WTC11 (cell line): ENCODE data around the gene AREL1. TPM values are rescaled to one million over a fixed set of nuclear protein-coding genes. Genes with fewer than 3 reads are reported as not detected.

Experiments
- ATAC-seq: fragments of 200-7000 bp; cut with Tn5 transposase; 2 replicates; pipeline ENCODE4 v1.10.0; 2021; ENCODE audit warnings: mild to moderate bottlenecking, moderate library complexity
- CTCF ChIA-PET: fragments of 300-600 bp; sonication (Branson Sonifier 250); formaldehyde crosslinking; loops from one replicate; lab custom pipeline; 2021; ENCODE audit warnings: antibody characterized with exemption; lab: Charles Lee
- POLR2A ChIA-PET: fragments of 350-600 bp; sonication (Branson Sonifier 250); formaldehyde crosslinking; loops from one replicate; lab custom pipeline; 2021; ENCODE audit warnings: antibody characterized with exemption; lab: Charles Lee
- DNase-seq: peaks from one replicate; pipeline ENCODE4 v3.0.0; 2021; ENCODE audit warnings: low spot score
- H3K27ac Mint-ChIP-seq: 2 replicates; pipeline ENCODE4 v1.8.0; 2021; ENCODE audit warnings: mixed read lengths
- H3K27me3 Mint-ChIP-seq: 2 replicates; pipeline ENCODE4 v1.8.0; 2021; ENCODE audit warnings: low read depth, mild to moderate bottlenecking, moderate library complexity, mixed read lengths
- H3K36me3 Mint-ChIP-seq: 2 replicates; pipeline ENCODE4 v1.8.0; 2021; ENCODE audit warnings: mixed read lengths
- H3K4me1 Mint-ChIP-seq: 2 replicates; pipeline ENCODE4 v1.8.0; 2022; ENCODE audit warnings: mixed read lengths
- H3K4me3 Mint-ChIP-seq: 2 replicates; pipeline ENCODE4 v1.8.0; 2021; ENCODE audit warnings: mild to moderate bottlenecking, moderate library complexity, mixed read lengths
- H3K9me3 Mint-ChIP-seq: 2 replicates; pipeline ENCODE4 v1.8.0; 2021; ENCODE audit warnings: mixed read lengths
- EMX1 ChIP-seq: fragments of 250-450 bp; sonication (Bioruptor Pico); IDR thresholded peaks from 2 replicates; pipeline ENCODE4 v1.8.0; 2021; ENCODE audit warnings: mild to moderate bottlenecking
- FOXK1 ChIP-seq: sonication (generic); formaldehyde crosslinking; IDR thresholded peaks from 2 replicates; pipeline ENCODE4 v1.8.0; 2022; ENCODE audit warnings: mild to moderate bottlenecking, moderate library complexity, missing genetic modification reagents
- GABPB1 ChIP-seq: sonication (generic); formaldehyde crosslinking; IDR thresholded peaks from 2 replicates; pipeline ENCODE4 v1.8.1; 2023; ENCODE audit warnings: mild to moderate bottlenecking, missing genetic modification reagents
- GTF2I ChIP-seq: fragments of 250-450 bp; sonication (Bioruptor Pico); conservative IDR thresholded peaks from 2 replicates; pipeline ENCODE4 v1.4.0; 2021; ENCODE audit warnings: mild to moderate bottlenecking
- HMGA2 ChIP-seq: fragments of 250-450 bp; sonication (Bioruptor Pico); IDR thresholded peaks from 2 replicates; pipeline ENCODE4 v1.4.0; 2021; ENCODE audit warnings: mild to moderate bottlenecking, moderate library complexity
- NFATC4 ChIP-seq: fragments of 250-450 bp; sonication (Bioruptor Pico); IDR thresholded peaks from 2 replicates; pipeline ENCODE4 v1.9.0; 2021; ENCODE audit warnings: mild to moderate bottlenecking
- NFYB ChIP-seq: sonication (generic); formaldehyde crosslinking; conservative IDR thresholded peaks from 2 replicates; pipeline ENCODE4 v1.8.0; 2022; ENCODE audit warnings: low read depth, missing genetic modification reagents
- NR2C2 ChIP-seq: sonication (generic); formaldehyde crosslinking; IDR thresholded peaks from 2 replicates; pipeline ENCODE4 v1.8.0; 2022; ENCODE audit warnings: mild to moderate bottlenecking, missing genetic modification reagents
- SMAD4 ChIP-seq: sonication (generic); formaldehyde crosslinking; IDR thresholded peaks from 2 replicates; pipeline ENCODE4 v1.8.0; 2022; ENCODE audit warnings: mild to moderate bottlenecking, missing genetic modification reagents
- SP1 ChIP-seq: sonication (generic); formaldehyde crosslinking; conservative IDR thresholded peaks from 2 replicates; pipeline ENCODE4 v1.8.1; 2022; ENCODE audit warnings: missing genetic modification reagents
- ZNF263 ChIP-seq: sonication (generic); formaldehyde crosslinking; IDR thresholded peaks from 2 replicates; pipeline ENCODE4 v1.8.1; 2022; ENCODE audit warnings: low read depth, mild to moderate bottlenecking, moderate library complexity, missing genetic modification reagents
- ZNF396 ChIP-seq: fragments of 250-450 bp; sonication (Bioruptor Pico); IDR thresholded peaks from 2 replicates; pipeline ENCODE4 v1.8.0; 2021; ENCODE audit warnings: mild to moderate bottlenecking, moderate library complexity, borderline replicate concordance
- ZNF423 ChIP-seq: fragments of 250-450 bp; sonication (Bioruptor Pico); IDR thresholded peaks from 2 replicates; pipeline ENCODE4 v2.1.2; 2022; ENCODE audit warnings: mild to moderate bottlenecking, moderate library complexity
- ZNF671 ChIP-seq: fragments of 250-450 bp; sonication (Bioruptor Pico); IDR thresholded peaks from 2 replicates; pipeline ENCODE4 v1.8.0; 2021; ENCODE audit warnings: mild to moderate bottlenecking
- total RNA-seq: library from RNA; stranded (reverse); gene quantifications from 3 replicates; pipeline ENCODE4 v1.2.3, GENCODE V29; 2021
- TF ChIP-seq, protein P1 (sequence below): sonication (generic); formaldehyde crosslinking; IDR thresholded peaks from 2 replicates; pipeline ENCODE4 v1.8.0; 2022; ENCODE audit warnings: missing genetic modification reagents
- TF ChIP-seq, protein P2 (sequence below): sonication (generic); formaldehyde crosslinking; conservative IDR thresholded peaks from 2 replicates; pipeline ENCODE4 v1.8.1; 2023; ENCODE audit warnings: mild to moderate bottlenecking, low read depth, missing genetic modification reagents, moderate library complexity
- TF ChIP-seq, protein P3 (sequence below): sonication (generic); formaldehyde crosslinking; IDR thresholded peaks from 2 replicates; pipeline ENCODE4 v1.8.1; 2022; ENCODE audit warnings: mild to moderate bottlenecking, moderate library complexity, missing genetic modification reagents
- TF ChIP-seq, protein P4 (sequence below): sonication (generic); formaldehyde crosslinking; IDR thresholded peaks from 2 replicates; pipeline ENCODE4 v1.8.0; 2022; ENCODE audit warnings: mild to moderate bottlenecking, missing genetic modification reagents
- TF ChIP-seq, protein P5 (sequence below): sonication (generic); formaldehyde crosslinking; IDR thresholded peaks from 2 replicates; pipeline ENCODE4 v1.8.1; 2023; ENCODE audit warnings: mild to moderate bottlenecking, missing genetic modification reagents, borderline replicate concordance
- TF ChIP-seq, protein P6 (sequence below): sonication (generic); formaldehyde crosslinking; IDR thresholded peaks from 2 replicates; pipeline ENCODE4 v1.8.0; 2023; ENCODE audit warnings: mild to moderate bottlenecking, missing genetic modification reagents

Gene AREL1
- total RNA-seq, 1 experiment from 2014 or later: 37.0 TPM

DNA sequence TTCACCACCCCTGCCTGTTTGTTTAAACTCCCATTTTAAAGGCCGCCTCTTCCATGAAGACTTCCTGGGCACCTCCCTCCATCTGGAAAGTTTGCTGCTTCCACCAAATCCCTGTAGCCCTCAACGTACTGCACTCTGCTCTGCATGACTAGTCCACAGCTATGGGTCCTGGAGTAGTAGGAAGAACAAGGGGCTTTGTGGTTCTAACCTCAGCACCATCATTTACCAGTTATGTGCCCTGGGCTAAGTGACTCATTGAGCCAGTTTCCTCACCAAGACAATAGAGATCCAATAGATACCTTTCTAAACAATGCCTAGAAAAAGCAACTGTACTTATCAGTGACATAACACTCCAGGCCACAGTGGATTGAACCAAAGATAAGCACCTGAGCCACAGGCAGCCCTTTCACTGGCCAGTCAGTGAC, 92.4 kb downstream of the AREL1 start:
- peaks cover 35% of the 10 kb centered on the region for H3K4me1 Mint-ChIP-seq
- H3K27me3 Mint-ChIP-seq: peaks cover 7% of the 10 kb centered on the region; the same call in 1 of the 2 replicates
- POLR2A ChIA-PET: no interaction called here
- ATAC-seq: no peak
- TF ChIP-seq NFATC4 (CRISPR knock-in tag): no peak
- TF ChIP-seq, protein P1, sequence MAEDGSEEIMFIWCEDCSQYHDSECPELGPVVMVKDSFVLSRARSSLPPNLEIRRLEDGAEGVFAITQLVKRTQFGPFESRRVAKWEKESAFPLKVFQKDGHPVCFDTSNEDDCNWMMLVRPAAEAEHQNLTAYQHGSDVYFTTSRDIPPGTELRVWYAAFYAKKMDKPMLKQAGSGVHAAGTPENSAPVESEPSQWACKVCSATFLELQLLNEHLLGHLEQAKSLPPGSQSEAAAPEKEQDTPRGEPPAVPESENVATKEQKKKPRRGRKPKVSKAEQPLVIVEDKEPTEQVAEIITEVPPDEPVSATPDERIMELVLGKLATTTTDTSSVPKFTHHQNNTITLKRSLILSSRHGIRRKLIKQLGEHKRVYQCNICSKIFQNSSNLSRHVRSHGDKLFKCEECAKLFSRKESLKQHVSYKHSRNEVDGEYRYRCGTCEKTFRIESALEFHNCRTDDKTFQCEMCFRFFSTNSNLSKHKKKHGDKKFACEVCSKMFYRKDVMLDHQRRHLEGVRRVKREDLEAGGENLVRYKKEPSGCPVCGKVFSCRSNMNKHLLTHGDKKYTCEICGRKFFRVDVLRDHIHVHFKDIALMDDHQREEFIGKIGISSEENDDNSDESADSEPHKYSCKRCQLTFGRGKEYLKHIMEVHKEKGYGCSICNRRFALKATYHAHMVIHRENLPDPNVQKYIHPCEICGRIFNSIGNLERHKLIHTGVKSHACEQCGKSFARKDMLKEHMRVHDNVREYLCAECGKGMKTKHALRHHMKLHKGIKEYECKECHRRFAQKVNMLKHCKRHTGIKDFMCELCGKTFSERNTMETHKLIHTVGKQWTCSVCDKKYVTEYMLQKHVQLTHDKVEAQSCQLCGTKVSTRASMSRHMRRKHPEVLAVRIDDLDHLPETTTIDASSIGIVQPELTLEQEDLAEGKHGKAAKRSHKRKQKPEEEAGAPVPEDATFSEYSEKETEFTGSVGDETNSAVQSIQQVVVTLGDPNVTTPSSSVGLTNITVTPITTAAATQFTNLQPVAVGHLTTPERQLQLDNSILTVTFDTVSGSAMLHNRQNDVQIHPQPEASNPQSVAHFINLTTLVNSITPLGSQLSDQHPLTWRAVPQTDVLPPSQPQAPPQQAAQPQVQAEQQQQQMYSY (CRISPR knock-in tag): no peak
- TF ChIP-seq, protein P2, sequence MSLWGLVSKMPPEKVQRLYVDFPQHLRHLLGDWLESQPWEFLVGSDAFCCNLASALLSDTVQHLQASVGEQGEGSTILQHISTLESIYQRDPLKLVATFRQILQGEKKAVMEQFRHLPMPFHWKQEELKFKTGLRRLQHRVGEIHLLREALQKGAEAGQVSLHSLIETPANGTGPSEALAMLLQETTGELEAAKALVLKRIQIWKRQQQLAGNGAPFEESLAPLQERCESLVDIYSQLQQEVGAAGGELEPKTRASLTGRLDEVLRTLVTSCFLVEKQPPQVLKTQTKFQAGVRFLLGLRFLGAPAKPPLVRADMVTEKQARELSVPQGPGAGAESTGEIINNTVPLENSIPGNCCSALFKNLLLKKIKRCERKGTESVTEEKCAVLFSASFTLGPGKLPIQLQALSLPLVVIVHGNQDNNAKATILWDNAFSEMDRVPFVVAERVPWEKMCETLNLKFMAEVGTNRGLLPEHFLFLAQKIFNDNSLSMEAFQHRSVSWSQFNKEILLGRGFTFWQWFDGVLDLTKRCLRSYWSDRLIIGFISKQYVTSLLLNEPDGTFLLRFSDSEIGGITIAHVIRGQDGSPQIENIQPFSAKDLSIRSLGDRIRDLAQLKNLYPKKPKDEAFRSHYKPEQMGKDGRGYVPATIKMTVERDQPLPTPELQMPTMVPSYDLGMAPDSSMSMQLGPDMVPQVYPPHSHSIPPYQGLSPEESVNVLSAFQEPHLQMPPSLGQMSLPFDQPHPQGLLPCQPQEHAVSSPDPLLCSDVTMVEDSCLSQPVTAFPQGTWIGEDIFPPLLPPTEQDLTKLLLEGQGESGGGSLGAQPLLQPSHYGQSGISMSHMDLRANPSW (CRISPR knock-in tag): no peak
- TF ChIP-seq SMAD4 (CRISPR knock-in tag): no peak
- no peak for TF ChIP-seq GTF2I
- no peak for TF ChIP-seq NFYB (CRISPR knock-in tag)
- TF ChIP-seq ZNF423 (CRISPR knock-in tag): no peak
- TF ChIP-seq EMX1: no peak
- TF ChIP-seq SP1: no peak
- no peak for TF ChIP-seq ZNF396 (CRISPR knock-in tag)
- no peak for TF ChIP-seq ZNF263 (CRISPR knock-in tag)
- TF ChIP-seq, protein P3, sequence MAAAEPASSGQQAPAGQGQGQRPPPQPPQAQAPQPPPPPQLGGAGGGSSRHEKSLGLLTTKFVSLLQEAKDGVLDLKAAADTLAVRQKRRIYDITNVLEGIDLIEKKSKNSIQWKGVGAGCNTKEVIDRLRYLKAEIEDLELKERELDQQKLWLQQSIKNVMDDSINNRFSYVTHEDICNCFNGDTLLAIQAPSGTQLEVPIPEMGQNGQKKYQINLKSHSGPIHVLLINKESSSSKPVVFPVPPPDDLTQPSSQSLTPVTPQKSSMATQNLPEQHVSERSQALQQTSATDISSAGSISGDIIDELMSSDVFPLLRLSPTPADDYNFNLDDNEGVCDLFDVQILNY: no peak
- TF ChIP-seq HMGA2 (CRISPR knock-in tag): no peak
- 0 out of 2 replicates have a peak overlapping the region, but pooled peaks have one; percentile 12 for H3K27ac Mint-ChIP-seq
- no peaks in the 10 kb centered on the region for H3K36me3 Mint-ChIP-seq
- no peak for DNase-seq
- CTCF ChIA-PET: interaction anchor here (1.2 to 4.7 kb wide), 3 partner anchors 8 to 143 kb away, joined by 3 to 29 read pairs (median 29); partner anchors contain the start of genes LTBP2 and YLPM1
- no peaks in the 10 kb centered on the region for H3K9me3 Mint-ChIP-seq
- no peak overlapping the region for H3K4me3 Mint-ChIP-seq

DNA sequence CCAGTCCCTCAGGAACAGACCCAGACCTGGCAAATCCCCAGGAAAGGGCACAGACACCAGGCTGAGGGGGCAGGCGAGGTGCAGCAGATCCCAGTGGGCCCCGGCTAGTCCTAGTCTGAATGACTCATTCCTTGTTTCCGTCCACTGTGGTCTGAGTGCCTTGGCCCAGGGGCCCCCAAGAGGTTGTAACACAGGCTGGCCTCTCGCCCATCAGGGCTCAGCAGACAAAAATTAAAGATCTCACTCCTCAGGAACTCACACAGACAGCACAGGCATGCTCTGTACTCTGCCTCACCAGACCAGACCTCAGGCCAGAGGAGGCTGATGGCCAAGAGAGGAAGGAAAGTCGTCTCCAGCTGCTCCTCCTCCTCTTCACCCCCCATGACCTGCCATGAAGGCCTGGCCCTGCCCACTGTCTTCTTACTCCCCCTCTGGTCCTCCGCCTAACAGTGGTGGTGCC, 93.2 kb downstream of the AREL1 start:
- H3K4me3 Mint-ChIP-seq: no peak overlapping the region
- no peak for ATAC-seq
- ChIA-PET POLR2A (no interaction called here), CTCF (interaction anchor here (1.2 to 3.7 kb wide), 5 partner anchors 11 to 144 kb away, joined by 3 to 33 read pairs (median 9); partner anchors contain the start of gene YLPM1)
- H3K4me1 Mint-ChIP-seq: peaks cover 35% of the 10 kb centered on the region
- no peak overlapping the region for H3K27ac Mint-ChIP-seq
- H3K36me3 Mint-ChIP-seq: no peaks in the 10 kb centered on the region
- H3K9me3 Mint-ChIP-seq: no peaks in the 10 kb centered on the region
- peaks cover 15% of the 10 kb centered on the region for H3K27me3 Mint-ChIP-seq
- no peak for DNase-seq
- TF ChIP-seq, protein P4, sequence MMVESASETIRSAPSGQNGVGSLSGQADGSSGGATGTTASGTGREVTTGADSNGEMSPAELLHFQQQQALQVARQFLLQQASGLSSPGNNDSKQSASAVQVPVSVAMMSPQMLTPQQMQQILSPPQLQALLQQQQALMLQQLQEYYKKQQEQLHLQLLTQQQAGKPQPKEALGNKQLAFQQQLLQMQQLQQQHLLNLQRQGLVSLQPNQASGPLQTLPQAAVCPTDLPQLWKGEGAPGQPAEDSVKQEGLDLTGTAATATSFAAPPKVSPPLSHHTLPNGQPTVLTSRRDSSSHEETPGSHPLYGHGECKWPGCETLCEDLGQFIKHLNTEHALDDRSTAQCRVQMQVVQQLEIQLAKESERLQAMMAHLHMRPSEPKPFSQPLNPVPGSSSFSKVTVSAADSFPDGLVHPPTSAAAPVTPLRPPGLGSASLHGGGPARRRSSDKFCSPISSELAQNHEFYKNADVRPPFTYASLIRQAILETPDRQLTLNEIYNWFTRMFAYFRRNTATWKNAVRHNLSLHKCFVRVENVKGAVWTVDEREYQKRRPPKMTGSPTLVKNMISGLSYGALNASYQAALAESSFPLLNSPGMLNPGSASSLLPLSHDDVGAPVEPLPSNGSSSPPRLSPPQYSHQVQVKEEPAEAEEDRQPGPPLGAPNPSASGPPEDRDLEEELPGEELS (CRISPR knock-in tag): no peak
- TF ChIP-seq ZNF671 (CRISPR knock-in tag) (no peak), NFYB (CRISPR knock-in tag) (no peak), EMX1 (no peak), FOXK1 (CRISPR knock-in tag) (no peak), ZNF396 (CRISPR knock-in tag) (no peak), NR2C2 (CRISPR knock-in tag) (no peak), GABPB1 (CRISPR knock-in tag) (no peak)
- TF ChIP-seq, protein P5, sequence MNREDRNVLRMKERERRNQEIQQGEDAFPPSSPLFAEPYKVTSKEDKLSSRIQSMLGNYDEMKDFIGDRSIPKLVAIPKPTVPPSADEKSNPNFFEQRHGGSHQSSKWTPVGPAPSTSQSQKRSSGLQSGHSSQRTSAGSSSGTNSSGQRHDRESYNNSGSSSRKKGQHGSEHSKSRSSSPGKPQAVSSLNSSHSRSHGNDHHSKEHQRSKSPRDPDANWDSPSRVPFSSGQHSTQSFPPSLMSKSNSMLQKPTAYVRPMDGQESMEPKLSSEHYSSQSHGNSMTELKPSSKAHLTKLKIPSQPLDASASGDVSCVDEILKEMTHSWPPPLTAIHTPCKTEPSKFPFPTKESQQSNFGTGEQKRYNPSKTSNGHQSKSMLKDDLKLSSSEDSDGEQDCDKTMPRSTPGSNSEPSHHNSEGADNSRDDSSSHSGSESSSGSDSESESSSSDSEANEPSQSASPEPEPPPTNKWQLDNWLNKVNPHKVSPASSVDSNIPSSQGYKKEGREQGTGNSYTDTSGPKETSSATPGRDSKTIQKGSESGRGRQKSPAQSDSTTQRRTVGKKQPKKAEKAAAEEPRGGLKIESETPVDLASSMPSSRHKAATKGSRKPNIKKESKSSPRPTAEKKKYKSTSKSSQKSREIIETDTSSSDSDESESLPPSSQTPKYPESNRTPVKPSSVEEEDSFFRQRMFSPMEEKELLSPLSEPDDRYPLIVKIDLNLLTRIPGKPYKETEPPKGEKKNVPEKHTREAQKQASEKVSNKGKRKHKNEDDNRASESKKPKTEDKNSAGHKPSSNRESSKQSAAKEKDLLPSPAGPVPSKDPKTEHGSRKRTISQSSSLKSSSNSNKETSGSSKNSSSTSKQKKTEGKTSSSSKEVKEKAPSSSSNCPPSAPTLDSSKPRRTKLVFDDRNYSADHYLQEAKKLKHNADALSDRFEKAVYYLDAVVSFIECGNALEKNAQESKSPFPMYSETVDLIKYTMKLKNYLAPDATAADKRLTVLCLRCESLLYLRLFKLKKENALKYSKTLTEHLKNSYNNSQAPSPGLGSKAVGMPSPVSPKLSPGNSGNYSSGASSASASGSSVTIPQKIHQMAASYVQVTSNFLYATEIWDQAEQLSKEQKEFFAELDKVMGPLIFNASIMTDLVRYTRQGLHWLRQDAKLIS (CRISPR knock-in tag): no peak
- TF ChIP-seq, protein P6, sequence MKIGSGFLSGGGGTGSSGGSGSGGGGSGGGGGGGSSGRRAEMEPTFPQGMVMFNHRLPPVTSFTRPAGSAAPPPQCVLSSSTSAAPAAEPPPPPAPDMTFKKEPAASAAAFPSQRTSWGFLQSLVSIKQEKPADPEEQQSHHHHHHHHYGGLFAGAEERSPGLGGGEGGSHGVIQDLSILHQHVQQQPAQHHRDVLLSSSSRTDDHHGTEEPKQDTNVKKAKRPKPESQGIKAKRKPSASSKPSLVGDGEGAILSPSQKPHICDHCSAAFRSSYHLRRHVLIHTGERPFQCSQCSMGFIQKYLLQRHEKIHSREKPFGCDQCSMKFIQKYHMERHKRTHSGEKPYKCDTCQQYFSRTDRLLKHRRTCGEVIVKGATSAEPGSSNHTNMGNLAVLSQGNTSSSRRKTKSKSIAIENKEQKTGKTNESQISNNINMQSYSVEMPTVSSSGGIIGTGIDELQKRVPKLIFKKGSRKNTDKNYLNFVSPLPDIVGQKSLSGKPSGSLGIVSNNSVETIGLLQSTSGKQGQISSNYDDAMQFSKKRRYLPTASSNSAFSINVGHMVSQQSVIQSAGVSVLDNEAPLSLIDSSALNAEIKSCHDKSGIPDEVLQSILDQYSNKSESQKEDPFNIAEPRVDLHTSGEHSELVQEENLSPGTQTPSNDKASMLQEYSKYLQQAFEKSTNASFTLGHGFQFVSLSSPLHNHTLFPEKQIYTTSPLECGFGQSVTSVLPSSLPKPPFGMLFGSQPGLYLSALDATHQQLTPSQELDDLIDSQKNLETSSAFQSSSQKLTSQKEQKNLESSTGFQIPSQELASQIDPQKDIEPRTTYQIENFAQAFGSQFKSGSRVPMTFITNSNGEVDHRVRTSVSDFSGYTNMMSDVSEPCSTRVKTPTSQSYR: no peak
